Lung (tissue), 12 donors: Measurements from ENCODE around the gene NPW. TPM values are rescaled to one million over a fixed set of nuclear protein-coding genes. Genes with fewer than 3 reads are reported as not detected.
A peak's percentile ranks its signal among the peaks of the same experiment; 100 is the strongest.

ENCODE experiments used
- ATAC-seq: fragments of 200-7000 bp; cut with Tn5 transposase; one replicate; pipeline ENCODE4 v1.9.1; 2020; ENCODE audit warnings: moderate number of reproducible peaks; ENCODE audit not compliant: insufficient read depth, low FRiP score
- DNase-seq, 3 donors: peaks; one replicate each; pipeline ENCODE4 v3.0.0-alpha.2; 2013 to 2017
- H3K27ac ChIP-seq, 2 donors: one replicate each; pipeline ENCODE4 v1.5.1; 2013; ENCODE audit warnings: mild to moderate bottlenecking in 2 of 2, moderate library complexity in 2 of 2, control low read depth in 1 of 2, inconsistent platforms in 1 of 2, low read depth in 1 of 2, low read length in 1 of 2
- H3K27me3 ChIP-seq, 3 donors: one replicate each; pipeline ENCODE4 v1.5.1; 2013; ENCODE audit warnings: low read length in 2 of 3; ENCODE audit not compliant: control insufficient read depth in 3 of 3, insufficient read depth in 3 of 3
- H3K36me3 ChIP-seq, 4 donors: one replicate each; pipeline ENCODE4 v1.5.1; 2013; ENCODE audit warnings: low read length in 4 of 4, mild to moderate bottlenecking in 1 of 4, moderate library complexity in 1 of 4; ENCODE audit not compliant: control insufficient read depth in 4 of 4, insufficient read depth in 4 of 4
- H3K4me1 ChIP-seq, 5 donors: one replicate each; pipeline ENCODE4 v1.5.1; 2013; ENCODE audit warnings: low read length in 5 of 5, mild to moderate bottlenecking in 2 of 5, moderate library complexity in 1 of 5; ENCODE audit not compliant: control insufficient read depth in 5 of 5, insufficient read depth in 5 of 5
- H3K4me3 ChIP-seq: one replicate; pipeline ENCODE4 v1.5.1; 2013; ENCODE audit warnings: mild to moderate bottlenecking, control low read depth, moderate library complexity
- H3K9ac ChIP-seq, 2 donors: one replicate each; pipeline ENCODE4 v1.5.1; 2013; ENCODE audit warnings: low read length in 2 of 2, control low read depth in 1 of 2; ENCODE audit not compliant: insufficient read depth in 1 of 2
- H3K9me3 ChIP-seq, 4 donors: one replicate each; pipeline ENCODE4 v1.5.1; 2013; ENCODE audit warnings: low read length in 3 of 4, mild to moderate bottlenecking in 1 of 4, moderate library complexity in 1 of 4; ENCODE audit not compliant: control insufficient read depth in 4 of 4, insufficient read depth in 3 of 4
- CTCF ChIP-seq: IDR thresholded peaks from 2 replicates; pipeline ENCODE4 v1.5.1; 2012; ENCODE audit warnings: mild to moderate bottlenecking; ENCODE audit errors: control extremely low read depth, extremely low read depth
- WGBS, 2 donors: extraction: QIAGEN DNeasy Blood & Tissue Kit; methylation state at CpG; one replicate each; pipeline ENCODE4 v1.1.7; 2013; 5-methylcytosine and 5-hydroxymethylcytosine counted together
- polyA plus RNA-seq, 2 donors: library from polyadenylated mRNA; stranded (reverse); fragments of 200-250 nt; gene quantifications; one replicate each; pipeline ENCODE4 v1.2.1, GENCODE V29; 2013
- total RNA-seq, 2 donors: library from RNA; depleted of rRNA in 1 of 2; stranded (reverse); fragments of >200 nt in 1 of 2; gene quantifications; one replicate each; pipeline ENCODE4 v1.2.1, GENCODE V29; 2014 to 2021
- donor health status: control.
- donor health status: control.
- donor health status: Bipolar disorder and iron deficiency.
- donor health status: healthy.
- donor health status: DM: yes; HTN: yes; CAD: no.

The NPW gene
- total and polyA plus RNA-seq, 4 donors, result 0.12 to 1.3 (median 0.53) TPM

DNA sequence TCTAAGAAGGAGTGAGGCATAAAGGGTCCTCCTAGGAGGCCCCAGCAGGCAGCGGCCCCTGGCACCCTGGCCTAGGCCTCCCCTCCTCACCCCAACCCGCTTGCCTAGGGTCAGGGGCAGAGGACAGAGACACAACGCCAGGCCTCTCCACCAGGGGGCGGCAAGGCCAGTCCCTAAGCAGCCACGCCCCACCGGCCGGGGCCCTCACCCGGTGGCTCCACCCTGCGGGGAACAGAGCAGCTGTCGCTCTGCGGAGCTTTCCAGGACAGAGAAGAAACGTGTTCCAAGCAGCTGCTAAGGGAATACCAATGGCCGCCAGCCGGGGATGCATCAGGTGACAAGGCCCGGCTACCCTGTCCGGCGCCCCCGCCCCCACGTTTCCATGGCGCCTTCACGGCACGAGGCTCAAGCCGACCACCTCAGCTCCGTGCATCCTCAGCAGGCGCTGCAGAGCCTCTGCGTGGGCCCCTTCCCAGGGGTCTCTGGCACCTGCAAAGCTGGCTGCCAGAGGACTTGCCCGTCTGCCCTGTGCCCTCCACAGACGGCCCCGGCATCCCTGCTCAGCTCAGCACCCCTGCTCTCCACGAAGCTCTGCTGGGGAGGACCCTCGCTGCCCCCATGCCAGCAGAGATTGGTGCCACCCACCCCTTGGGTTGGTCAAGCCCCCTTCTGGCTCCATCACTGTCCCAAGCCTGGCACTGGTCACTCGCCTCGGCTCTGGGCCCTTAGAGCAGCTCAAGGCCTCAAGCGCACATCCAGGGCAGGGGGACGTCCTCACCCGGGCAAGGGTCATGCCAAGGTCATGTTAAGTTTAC is 15.6 kb upstream of the NPW start:
- DNase-seq, result peak; percentile 88 to 91 (median 90)
- Histone ChIP-seq H3K36me3 (peaks cover 3 to 47% (median 21%) of the 10 kb centered on the region in 4 donors), H3K4me1 (peaks cover 0 to 40% (median 14%) of the 10 kb centered on the region in 5 donors), H3K27ac (no peak overlapping the region), H3K9me3 (no peaks in the 10 kb centered on the region), H3K4me3 (no peak overlapping the region), H3K27me3 (no peaks in the 10 kb centered on the region), H3K9ac (no peak overlapping the region)
- WGBS, 2 donors, result 35 to 39% methylated on average over 35 to 36 of the region's 36 CpGs
- ATAC-seq, result peak; percentile 89
- peak; percentile 87 for TF ChIP-seq CTCF

GRCh38 chr16:2004795-2005517 is 14.6 kb upstream of the NPW start:
- DNase-seq (no peak), ATAC-seq (no peak)
- Histone ChIP-seq H3K4me1 (peaks cover 0 to 40% (median 14%) of the 10 kb centered on the region in 5 donors), H3K36me3 (peaks cover 3 to 38% (median 16%) of the 10 kb centered on the region in 4 donors), H3K4me3 (no peak overlapping the region), H3K9ac (no peak overlapping the region), H3K27me3 (no peaks in the 10 kb centered on the region), H3K9me3 (no peaks in the 10 kb centered on the region), H3K27ac (no peak overlapping the region)
- WGBS, 2 donors, result 64 to 75% methylated on average over 31 to 34 of the region's 34 CpGs
- TF ChIP-seq CTCF, result no peak

GRCh38 chr16:2005646-2006045 is 13.9 kb upstream of the NPW start:
- no peaks in the 10 kb centered on the region for H3K9me3 ChIP-seq
- peak; percentile 4 for TF ChIP-seq CTCF
- H3K4me1 ChIP-seq, result peaks cover 0 to 43% (median 20%) of the 10 kb centered on the region in 5 donors
- H3K27me3 ChIP-seq, result no peaks in the 10 kb centered on the region
- no peak overlapping the region for H3K9ac ChIP-seq
- no peak for DNase-seq
- WGBS, 2 donors, result 29 to 60% methylated on average over 20 to 21 of the region's 21 CpGs
- ATAC-seq, result no peak
- H3K4me3 ChIP-seq, result no peak overlapping the region
- H3K27ac ChIP-seq, result no peak overlapping the region
- peaks cover 3 to 33% (median 14%) of the 10 kb centered on the region in 4 donors for H3K36me3 ChIP-seq
